ENCODE measurements around the gene PDE4D. TPM values are rescaled to one million over a fixed set of nuclear protein-coding genes. Genes with fewer than 3 reads are reported as not detected.

Gene PDE4D
- total RNA-seq (100 to 1,000 TPM; 207 to 300 TPM), total RNA-seq (295 to 322 reads per million in 2 donors)

DNA sequence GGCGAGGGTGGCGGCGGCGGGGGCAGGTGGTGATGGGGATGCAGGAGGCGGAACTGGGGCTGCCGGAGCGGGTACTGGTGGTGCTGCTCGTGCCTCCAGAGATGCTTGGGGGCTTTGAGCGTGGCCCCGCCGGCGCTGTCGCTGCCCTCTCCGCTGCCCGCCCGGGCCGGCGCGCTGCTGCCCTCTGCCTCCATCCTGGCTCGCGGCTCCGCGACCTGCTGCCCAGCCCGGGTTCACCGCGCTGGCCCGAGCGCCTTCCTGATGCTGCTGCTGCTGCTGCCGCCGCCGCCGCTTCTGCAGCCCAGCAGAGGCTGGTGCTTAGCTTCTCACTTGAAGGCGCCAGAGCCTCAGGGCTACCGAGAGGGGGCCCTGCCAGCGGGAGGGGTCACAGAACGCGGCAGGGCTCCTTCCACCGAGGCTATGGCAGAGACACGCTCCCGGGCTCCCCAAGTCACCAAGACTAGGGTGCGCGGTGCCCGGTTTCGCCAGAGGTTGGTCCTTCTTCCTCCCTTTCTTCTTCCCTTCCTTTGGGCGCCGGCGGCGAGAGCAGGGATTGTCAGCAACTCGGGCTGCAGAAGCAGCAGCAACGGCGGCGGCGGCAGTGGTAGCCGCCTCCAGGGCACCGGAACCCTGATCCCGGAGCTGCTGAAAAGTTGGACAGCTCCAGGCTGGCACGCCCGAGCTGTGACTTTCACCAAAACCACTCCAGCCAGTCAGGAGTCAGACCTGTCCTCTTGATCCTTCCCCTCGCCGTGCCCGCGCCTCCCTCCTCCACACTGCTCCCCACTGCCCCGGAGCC, at the start of gene PDE4D:
Gene PDE4D (minus strand): TSS at position 298 of the 799 bp plus-strand sequence.
- DNase-seq, result no peak
- H3K4me3 Mint-ChIP-seq, result peak within 1 kb of the TSS; percentile 52

DNA sequence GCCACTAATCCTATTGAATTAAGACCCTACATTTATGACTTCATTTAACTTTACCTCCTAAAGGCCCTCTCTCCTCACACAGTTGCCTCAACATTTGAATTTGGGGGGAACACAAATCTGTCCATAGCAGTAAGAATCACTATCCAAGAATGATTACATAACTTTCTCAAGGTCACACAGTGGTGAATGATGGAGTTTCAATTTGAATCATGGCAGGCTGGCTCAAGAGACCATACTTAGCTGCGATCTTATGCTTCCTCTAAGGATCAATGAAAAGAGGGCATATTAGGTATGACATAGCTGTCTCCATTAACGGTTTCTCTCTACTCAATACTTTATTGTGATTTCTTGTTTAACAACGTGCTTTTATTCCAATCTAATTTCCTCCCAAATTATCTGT, 44.1 kb upstream of the PDE4D start:
- no peak for DNase-seq
- no peaks in the 10 kb centered on the region for H3K9me3 ChIP-seq (ENCODE audit: control insufficient read depth, low read length, poor library complexity, severe bottlenecking)
- no peaks in the 10 kb centered on the region for H3K27me3 Mint-ChIP-seq
- H3K36me3 Mint-ChIP-seq (ENCODE audit: low read depth), result no peaks in the 10 kb centered on the region
- ATAC-seq, result no peak
- H3K4me3 Mint-ChIP-seq, result no peak overlapping the region
- H3K4me1 Mint-ChIP-seq, result no peaks in the 10 kb centered on the region
- H3K27ac Mint-ChIP-seq, result no peak overlapping the region

More for the DNA sequence above, at the start of gene PDE4D:
- Mint-ChIP-seq H3K27ac (no peak within 1 kb of the TSS), H3K27me3 (peaks cover 45% of the 10 kb centered on the region), H3K4me1 (no peaks in the 10 kb centered on the region), H3K36me3 (ENCODE audit: low read depth) (peaks cover 5% of the 10 kb centered on the region)
- ATAC-seq, result no peak
- no peaks in the 10 kb centered on the region for H3K9me3 ChIP-seq (ENCODE audit: control insufficient read depth, low read length, poor library complexity, severe bottlenecking)

DNA sequence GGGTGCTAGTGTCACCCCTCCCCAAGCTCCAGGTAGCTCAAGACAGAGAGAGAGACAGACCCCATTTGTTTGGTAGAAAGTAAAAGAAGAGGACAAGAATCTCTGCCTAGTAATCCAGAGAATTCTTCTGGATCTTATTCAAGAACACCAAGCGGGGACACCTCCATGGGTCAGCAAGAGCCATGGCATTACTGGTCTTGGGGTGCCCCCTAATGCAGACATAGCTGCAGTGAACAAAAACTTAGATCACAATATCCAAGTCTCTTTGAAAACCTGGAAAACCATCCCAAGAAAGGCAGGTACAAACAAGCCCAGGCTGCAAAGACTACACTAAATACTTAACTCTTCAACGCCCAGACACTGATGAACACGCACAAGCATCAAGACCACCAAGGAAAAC, 29.9 kb upstream of the PDE4D start:
- no peaks in the 10 kb centered on the region for H3K9me3 ChIP-seq (ENCODE audit: control insufficient read depth, low read length, poor library complexity, severe bottlenecking)
- DNase-seq (no peak), ATAC-seq (no peak)
- H3K27me3 Mint-ChIP-seq, result no peaks in the 10 kb centered on the region
- H3K27ac Mint-ChIP-seq, result no peak overlapping the region
- no peaks in the 10 kb centered on the region for H3K36me3 Mint-ChIP-seq (ENCODE audit: low read depth)
- no peaks in the 10 kb centered on the region for H3K4me1 Mint-ChIP-seq
- H3K4me3 Mint-ChIP-seq, result no peak overlapping the region

DNA sequence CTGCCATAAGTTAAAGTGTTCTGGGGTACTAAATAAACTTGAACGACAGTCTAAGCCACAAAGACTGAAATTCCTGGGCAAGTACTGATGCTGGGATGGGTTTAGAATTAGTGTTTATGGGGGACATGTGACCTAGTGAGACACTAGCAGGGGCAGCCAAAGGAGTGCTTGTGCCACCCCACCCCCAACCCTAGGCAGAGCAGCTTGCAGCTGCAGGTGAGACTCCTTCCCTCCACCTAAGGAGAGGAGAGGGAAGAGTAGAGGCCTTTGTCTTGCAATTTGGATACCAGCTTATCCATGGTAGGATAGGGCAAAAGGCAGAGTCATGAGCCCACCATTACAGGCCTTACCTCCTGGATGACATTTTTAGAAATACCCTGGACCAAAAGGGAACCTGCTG, 28.7 kb upstream of the PDE4D start:
- no peak for ATAC-seq
- H3K4me3 Mint-ChIP-seq, result no peak overlapping the region
- no peak overlapping the region for H3K27ac Mint-ChIP-seq
- no peak for DNase-seq
- no peaks in the 10 kb centered on the region for H3K27me3 Mint-ChIP-seq
- H3K9me3 ChIP-seq (ENCODE audit: control insufficient read depth, low read length, poor library complexity, severe bottlenecking), result no peaks in the 10 kb centered on the region
- no peaks in the 10 kb centered on the region for H3K36me3 Mint-ChIP-seq (ENCODE audit: low read depth)
- no peaks in the 10 kb centered on the region for H3K4me1 Mint-ChIP-seq

DNA sequence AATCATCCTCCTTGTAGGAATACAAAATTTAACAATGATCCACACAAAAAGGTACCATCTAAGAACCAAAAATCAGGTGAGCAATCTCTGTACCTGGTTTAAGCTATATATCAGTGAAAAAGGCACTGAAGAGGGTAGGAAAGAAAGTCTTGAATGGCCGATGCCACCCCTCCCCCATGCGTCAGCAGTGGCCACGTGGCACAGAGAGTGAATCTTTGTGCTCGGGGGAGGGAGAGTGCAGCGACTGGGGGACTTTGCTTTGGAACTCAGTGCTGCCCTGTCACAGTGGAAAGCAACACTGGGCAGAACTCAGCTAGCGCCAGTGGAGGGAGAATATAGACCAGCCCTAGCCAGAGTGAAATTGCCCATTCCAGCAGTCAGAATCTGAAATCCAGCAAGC, 28.3 kb upstream of the PDE4D start:
- Mint-ChIP-seq H3K4me3 (no peak overlapping the region), H3K36me3 (ENCODE audit: low read depth) (no peaks in the 10 kb centered on the region), H3K4me1 (no peaks in the 10 kb centered on the region), H3K27me3 (no peaks in the 10 kb centered on the region), H3K27ac (no peak overlapping the region)
- ATAC-seq (no peak), DNase-seq (no peak)
- no peaks in the 10 kb centered on the region for H3K9me3 ChIP-seq (ENCODE audit: control insufficient read depth, low read length, poor library complexity, severe bottlenecking)

DNA sequence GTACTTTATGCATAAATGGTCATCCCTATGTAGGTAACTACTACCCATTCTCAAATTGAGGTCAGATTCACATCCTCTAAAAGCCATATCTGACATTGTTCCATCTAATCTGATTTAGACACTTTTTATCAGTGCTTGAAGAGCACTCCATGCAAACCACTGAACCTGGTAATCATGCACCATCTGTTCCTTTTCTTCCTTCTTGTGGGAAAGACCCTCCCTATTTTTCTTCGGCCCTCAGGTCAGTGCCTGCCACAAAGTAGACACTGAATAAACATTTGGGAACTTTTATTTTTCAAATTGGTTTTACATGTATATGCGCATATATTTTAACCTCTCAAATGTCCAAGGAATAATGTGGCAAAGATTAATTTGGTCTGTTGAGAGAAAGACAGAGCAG, 26.0 kb upstream of the PDE4D start:
- H3K4me3 Mint-ChIP-seq, result no peak overlapping the region
- H3K4me1 Mint-ChIP-seq, result no peaks in the 10 kb centered on the region
- no peak overlapping the region for H3K27ac Mint-ChIP-seq
- H3K9me3 ChIP-seq (ENCODE audit: control insufficient read depth, low read length, poor library complexity, severe bottlenecking), result no peaks in the 10 kb centered on the region
- H3K27me3 Mint-ChIP-seq, result no peaks in the 10 kb centered on the region
- DNase-seq (no peak), ATAC-seq (no peak)
- no peaks in the 10 kb centered on the region for H3K36me3 Mint-ChIP-seq (ENCODE audit: low read depth)

DNA sequence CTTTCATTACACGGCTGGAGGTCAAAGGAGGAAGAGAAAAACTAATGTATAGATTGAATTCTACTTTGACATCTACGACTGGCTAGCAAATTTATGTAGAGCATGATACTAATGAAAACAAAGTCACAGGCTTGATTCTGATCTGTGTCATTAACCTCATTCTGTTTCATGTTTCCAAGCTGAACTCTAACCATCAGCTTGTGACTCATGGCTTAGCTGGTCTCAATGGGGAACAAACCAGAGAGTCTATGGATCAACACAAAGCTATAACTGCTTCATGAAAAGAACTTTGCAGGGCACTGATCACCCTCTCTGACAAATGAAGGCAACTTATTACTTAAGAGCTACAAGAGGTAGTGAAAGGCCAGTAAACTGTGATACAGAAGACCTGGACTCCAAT, 23.6 kb upstream of the PDE4D start:
- Mint-ChIP-seq H3K27me3 (no peaks in the 10 kb centered on the region), H3K4me1 (no peaks in the 10 kb centered on the region), H3K4me3 (no peak overlapping the region), H3K36me3 (ENCODE audit: low read depth) (no peaks in the 10 kb centered on the region), H3K27ac (no peak overlapping the region)
- no peak for ATAC-seq
- DNase-seq, result no peak
- H3K9me3 ChIP-seq (ENCODE audit: control insufficient read depth, low read length, poor library complexity, severe bottlenecking), result no peaks in the 10 kb centered on the region

DNA sequence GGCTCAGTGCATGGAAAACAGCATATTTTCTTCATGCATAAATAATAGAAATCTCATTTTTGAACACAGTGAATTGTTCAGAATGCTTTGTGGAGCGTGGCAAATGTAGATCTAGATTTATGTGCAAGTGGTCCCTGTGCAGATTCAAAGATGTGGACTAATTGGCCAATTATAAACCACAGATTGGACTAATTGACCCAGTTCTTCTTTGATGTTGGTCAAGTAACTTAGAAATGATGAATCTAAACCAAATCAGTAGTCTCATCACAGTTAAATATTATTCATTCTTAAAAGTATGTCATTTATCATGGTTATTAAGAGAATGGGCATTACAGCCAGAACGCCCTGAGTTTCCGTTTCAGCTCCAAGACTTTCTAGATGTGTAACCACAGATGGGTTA, 11.7 kb upstream of the PDE4D start:
- no peaks in the 10 kb centered on the region for H3K9me3 ChIP-seq (ENCODE audit: control insufficient read depth, low read length, poor library complexity, severe bottlenecking)
- Mint-ChIP-seq H3K27me3 (no peaks in the 10 kb centered on the region), H3K4me3 (no peak overlapping the region), H3K4me1 (no peaks in the 10 kb centered on the region), H3K27ac (no peak overlapping the region), H3K36me3 (ENCODE audit: low read depth) (no peaks in the 10 kb centered on the region)
- DNase-seq, result no peak
- no peak for ATAC-seq

DNA sequence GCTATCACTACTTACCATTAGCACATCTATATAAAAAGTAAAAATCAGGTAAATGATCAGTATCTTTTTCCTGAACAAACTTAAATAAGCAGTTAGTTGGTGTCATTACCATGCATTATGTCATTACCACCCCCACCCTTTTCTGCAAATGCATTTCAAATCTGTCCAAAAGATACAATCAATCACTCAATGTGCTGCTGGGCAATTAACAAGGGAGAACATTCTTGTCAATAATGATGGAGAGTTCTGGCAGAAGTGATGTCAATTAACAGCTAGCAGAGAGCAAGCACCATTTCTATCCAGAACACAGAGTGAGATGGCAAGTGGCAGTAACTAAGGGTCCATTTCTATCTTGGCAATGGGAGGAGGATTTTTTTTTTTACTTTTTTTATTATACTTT, 3.5 kb upstream of the PDE4D start:
- DNase-seq (no peak), ATAC-seq (no peak)
- Mint-ChIP-seq H3K4me3 (no peak overlapping the region), H3K27ac (no peak overlapping the region), H3K27me3 (peaks cover 35% of the 10 kb centered on the region), H3K4me1 (no peaks in the 10 kb centered on the region), H3K36me3 (ENCODE audit: low read depth) (peaks cover 5% of the 10 kb centered on the region)
- no peaks in the 10 kb centered on the region for H3K9me3 ChIP-seq (ENCODE audit: control insufficient read depth, low read length, poor library complexity, severe bottlenecking)

DNA sequence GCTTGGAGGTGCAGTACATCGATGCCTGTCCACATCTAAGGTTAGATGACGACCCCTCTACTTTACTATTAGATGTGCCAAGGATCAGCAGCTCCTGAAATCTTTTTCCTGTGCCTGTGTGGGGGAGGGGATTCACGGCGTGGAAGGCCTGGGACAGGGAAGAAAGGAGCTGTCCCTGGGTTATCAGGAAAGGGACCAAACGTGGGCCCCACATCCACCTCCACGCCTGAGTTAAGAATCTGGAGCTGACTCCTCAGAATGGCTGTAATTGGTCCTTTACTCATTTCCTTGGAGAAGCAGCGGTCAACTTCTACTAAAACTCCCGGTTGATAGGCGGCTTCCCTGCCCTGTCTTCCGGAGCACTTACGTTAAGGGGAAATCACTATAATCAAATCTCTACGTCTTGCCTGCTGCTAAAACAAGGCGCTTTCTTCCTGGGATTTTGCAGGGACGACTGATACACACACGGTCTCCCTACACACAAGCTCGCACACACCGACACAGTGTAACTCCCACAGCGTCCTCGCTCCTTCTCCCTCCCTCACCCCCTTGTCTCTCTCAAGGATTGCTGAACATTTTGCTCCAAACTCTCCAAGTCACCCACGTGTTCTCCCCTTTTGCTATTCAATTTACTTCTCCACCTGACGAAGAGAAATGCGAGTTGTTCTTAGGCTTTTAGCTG, 1.4 kb downstream of the PDE4D start:
- no peak for ATAC-seq
- H3K27ac Mint-ChIP-seq, result no peak overlapping the region
- no peaks in the 10 kb centered on the region for H3K9me3 ChIP-seq (ENCODE audit: control insufficient read depth, low read length, poor library complexity, severe bottlenecking)
- H3K36me3 Mint-ChIP-seq (ENCODE audit: low read depth), result peaks cover 5% of the 10 kb centered on the region
- DNase-seq, result no peak
- peaks cover 50% of the 10 kb centered on the region for H3K27me3 Mint-ChIP-seq
- no peaks in the 10 kb centered on the region for H3K4me1 Mint-ChIP-seq
- no peak overlapping the region for H3K4me3 Mint-ChIP-seq

DNA sequence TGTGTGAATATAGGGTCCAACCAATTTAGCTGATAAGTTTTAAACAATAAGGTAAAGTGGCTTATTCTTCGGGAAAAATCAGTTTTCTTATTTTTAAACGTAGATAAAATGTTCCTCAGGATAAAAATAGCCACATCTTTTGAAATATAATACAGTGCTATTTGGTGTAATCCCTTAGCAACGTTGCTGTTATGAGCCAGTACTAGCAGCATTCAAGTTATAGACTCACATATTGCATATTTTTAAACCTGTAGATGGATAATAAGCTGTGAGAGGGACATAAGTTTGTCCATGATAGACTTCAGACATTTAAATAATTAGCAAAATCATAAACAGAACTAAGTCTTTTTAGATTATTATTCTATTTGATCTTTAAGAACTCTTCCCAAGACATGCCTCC, 6.3 kb downstream of the PDE4D start:
- peaks cover under 1% of the 10 kb centered on the region for H3K36me3 Mint-ChIP-seq (ENCODE audit: low read depth)

DNA sequence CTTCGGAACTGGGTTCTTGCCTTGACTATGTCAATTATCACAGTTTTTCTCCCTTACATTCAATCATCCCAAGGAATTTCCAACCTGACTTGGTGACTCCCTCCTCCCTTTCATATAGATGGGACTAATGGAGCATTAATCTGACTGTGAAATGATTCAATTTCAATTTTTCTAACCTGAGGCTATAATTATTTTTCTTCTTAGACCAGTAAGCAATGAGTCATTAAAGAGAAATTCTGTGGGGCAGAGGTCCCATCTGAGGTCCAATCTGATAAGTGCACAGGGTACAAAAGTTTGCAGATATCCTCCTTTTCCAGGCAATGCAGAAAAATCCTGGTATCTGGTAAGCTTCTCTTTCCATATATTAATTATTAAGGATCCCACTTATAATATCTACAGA, 18.9 kb downstream of the PDE4D start:
- DNase-seq, result no peak
- H3K27ac Mint-ChIP-seq, result no peak overlapping the region
- no peaks in the 10 kb centered on the region for H3K4me1 Mint-ChIP-seq
- no peaks in the 10 kb centered on the region for H3K27me3 Mint-ChIP-seq
- ATAC-seq, result no peak
- H3K36me3 Mint-ChIP-seq (ENCODE audit: low read depth), result no peaks in the 10 kb centered on the region
- H3K4me3 Mint-ChIP-seq, result no peak overlapping the region
- no peaks in the 10 kb centered on the region for H3K9me3 ChIP-seq (ENCODE audit: control insufficient read depth, low read length, poor library complexity, severe bottlenecking)

More for the DNA sequence above, 6.3 kb downstream of the PDE4D start:
- peaks cover 17% of the 10 kb centered on the region for H3K27me3 Mint-ChIP-seq
- no peak overlapping the region for H3K27ac Mint-ChIP-seq
- ATAC-seq (no peak), DNase-seq (no peak)
- H3K9me3 ChIP-seq (ENCODE audit: control insufficient read depth, low read length, poor library complexity, severe bottlenecking), result no peaks in the 10 kb centered on the region
- H3K4me1 Mint-ChIP-seq, result no peaks in the 10 kb centered on the region
- no peak overlapping the region for H3K4me3 Mint-ChIP-seq

DNA sequence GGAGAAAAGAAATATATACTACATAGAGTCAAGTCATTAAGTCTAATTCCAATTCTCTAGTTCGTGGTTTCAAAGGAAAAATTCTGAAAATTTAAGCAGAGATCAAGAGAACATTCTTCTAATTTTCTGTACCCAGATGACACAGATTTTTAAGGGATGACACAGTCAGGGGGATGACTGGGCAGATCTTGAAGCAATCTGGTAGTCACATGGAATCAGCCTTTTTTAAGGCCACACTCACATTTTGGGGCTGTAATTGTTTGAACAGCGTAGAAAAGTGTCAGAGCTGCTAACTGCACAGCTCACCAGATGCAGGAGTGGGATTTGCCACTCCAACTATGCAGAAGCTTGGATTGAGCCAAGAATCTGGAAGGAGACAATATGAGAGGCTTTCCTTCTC, 20.4 kb downstream of the PDE4D start:
- ATAC-seq (no peak), DNase-seq (no peak)
- H3K36me3 Mint-ChIP-seq (ENCODE audit: low read depth), result no peaks in the 10 kb centered on the region
- H3K9me3 ChIP-seq (ENCODE audit: control insufficient read depth, low read length, poor library complexity, severe bottlenecking), result no peaks in the 10 kb centered on the region
- no peak overlapping the region for H3K27ac Mint-ChIP-seq
- H3K4me3 Mint-ChIP-seq, result no peak overlapping the region
- peaks cover 6% of the 10 kb centered on the region for H3K27me3 Mint-ChIP-seq
- no peaks in the 10 kb centered on the region for H3K4me1 Mint-ChIP-seq

DNA sequence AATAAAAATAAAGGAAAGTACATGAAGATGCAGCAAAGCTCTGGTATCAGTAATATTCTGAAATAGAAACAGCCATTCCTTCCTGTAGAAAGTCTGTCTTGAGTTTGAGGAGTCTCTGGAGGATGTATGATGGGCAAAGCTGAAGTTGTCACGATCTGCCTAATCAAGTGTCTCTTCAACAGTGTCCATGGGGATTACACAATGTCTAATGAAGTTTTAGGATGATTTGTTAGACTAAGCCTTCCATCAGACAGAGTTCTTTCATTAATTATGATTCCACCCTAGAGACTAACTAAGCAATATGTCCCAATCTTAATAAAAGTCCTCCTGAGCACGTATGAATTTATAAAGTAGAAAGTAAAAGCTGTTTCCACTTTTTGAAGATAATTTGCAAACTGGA, 26.9 kb downstream of the PDE4D start:
- DNase-seq (no peak), ATAC-seq (no peak)
- no peak overlapping the region for H3K4me3 Mint-ChIP-seq
- H3K9me3 ChIP-seq (ENCODE audit: control insufficient read depth, low read length, poor library complexity, severe bottlenecking), result no peaks in the 10 kb centered on the region
- H3K4me1 Mint-ChIP-seq, result no peaks in the 10 kb centered on the region
- no peak overlapping the region for H3K27ac Mint-ChIP-seq
- H3K36me3 Mint-ChIP-seq (ENCODE audit: low read depth), result no peaks in the 10 kb centered on the region
- H3K27me3 Mint-ChIP-seq, result peaks cover 11% of the 10 kb centered on the region
